T-cell (primary cell): Measurements from ENCODE around the gene SPON1. TPM values are rescaled to one million over a fixed set of nuclear protein-coding genes. Genes with fewer than 3 reads are reported as not detected.

Source experiments
- ATAC-seq, 4 experiments: fragments of 200-7000 bp in 3 of 4; fragments of 150-1000 bp in 1 of 4; cut with Tn5 transposase; replicated peaks in 1 of 4; 1 replicate in 3 of 4; 2 replicates in 1 of 4; pipeline ENCODE4 v1.10.0; 2021; ENCODE audit warnings: moderate library complexity in 3 of 4, mild to moderate bottlenecking in 2 of 4, moderate number of reproducible peaks in 1 of 4
- CTCF ChIA-PET, 2 donors: fragments of 300-600 bp; sonication (Branson Sonifier 250); formaldehyde crosslinking; loops; one replicate each; lab custom pipeline; 2022; ENCODE audit warnings: antibody characterized with exemption in 2 of 2; lab: Charles Lee
- POLR2A ChIA-PET, 2 donors: fragments of 300-600 bp; sonication (Branson Sonifier 250); formaldehyde crosslinking; loops; one replicate each; lab custom pipeline; 2022; ENCODE audit warnings: antibody characterized with exemption in 2 of 2; lab: Charles Lee
- DNase-seq, 35 experiments: peaks; one replicate each; pipeline versions ENCODE4 v3.0.0 to v3.0.0-alpha.2; 2013 to 2023
- H3K27ac ChIP-seq: one replicate; pipeline ENCODE4 v1.5.1; 2013; ENCODE audit warnings: low read length
- H3K27me3 ChIP-seq, 2 experiments: replicated peaks in 1 of 2; 1 replicate in 1 of 2; 2 replicates in 1 of 2; pipeline versions ENCODE4 v1.6.1 to v1.7.0; 2013; ENCODE audit warnings: low read length in 1 of 2, mixed read lengths in 1 of 2; ENCODE audit not compliant: control insufficient read depth in 2 of 2, insufficient read depth in 2 of 2; ENCODE audit errors: extremely low read depth in 1 of 2
- H3K36me3 ChIP-seq, 2 donors: 1 replicate in 1 of 2; 2 replicates in 1 of 2; pipeline versions ENCODE4 v1.6.1 to v1.7.0; 2013; ENCODE audit warnings: low read length in 1 of 2; ENCODE audit not compliant: control insufficient read depth in 2 of 2, insufficient read depth in 1 of 2; ENCODE audit errors: extremely low read depth in 1 of 2
- H3K4me1 ChIP-seq, 2 experiments: 1 replicate in 1 of 2; 2 replicates in 1 of 2; pipeline versions ENCODE4 v1.6.1 to v1.7.0; 2013; ENCODE audit warnings: low read length in 2 of 2, mixed read lengths in 1 of 2; ENCODE audit not compliant: insufficient read depth in 2 of 2, control insufficient read depth in 1 of 2; ENCODE audit errors: extremely low read depth in 1 of 2
- H3K4me3 ChIP-seq, 2 donors: 1 replicate in 1 of 2; 2 replicates in 1 of 2; pipeline versions ENCODE4 v1.5.1 to v1.7.0; 2013; ENCODE audit warnings: mild to moderate bottlenecking in 2 of 2, low read length in 1 of 2, moderate library complexity in 1 of 2; ENCODE audit not compliant: control insufficient read depth in 1 of 2; ENCODE audit errors: extremely low read depth in 1 of 2
- H3K9me3 ChIP-seq: 2 replicates; pipeline ENCODE4 v1.7.0; 2013
- H3K27ac Mint-ChIP-seq, 2 donors: one replicate each; pipeline ENCODE4 v1.8.0; 2020 to 2021; ENCODE audit warnings: mild to moderate bottlenecking in 2 of 2, mixed read lengths in 2 of 2
- H3K27me3 Mint-ChIP-seq, 2 donors: one replicate each; pipeline ENCODE4 v1.8.0; 2021 to 2022; ENCODE audit warnings: mixed read lengths in 2 of 2
- H3K36me3 Mint-ChIP-seq: one replicate; pipeline ENCODE4 v1.8.0; 2021; ENCODE audit warnings: mixed read lengths
- H3K4me1 Mint-ChIP-seq, 3 donors: one replicate each; pipeline ENCODE4 v1.8.0; 2020 to 2022; ENCODE audit warnings: mixed read lengths in 3 of 3, mild to moderate bottlenecking in 1 of 3
- H3K4me3 Mint-ChIP-seq, 3 donors: one replicate each; pipeline ENCODE4 v1.8.0; 2020 to 2022; ENCODE audit warnings: mild to moderate bottlenecking in 3 of 3, mixed read lengths in 3 of 3, moderate library complexity in 3 of 3
- H3K9me3 Mint-ChIP-seq, 3 donors: one replicate each; pipeline ENCODE4 v1.8.0; 2020 to 2022; ENCODE audit warnings: mixed read lengths in 3 of 3
- WGBS: methylation state at CpG from one replicate; pipeline ENCODE4 v1.1.5; 2013; ENCODE audit warnings: missing lambda C conversion rate; ENCODE audit not compliant: insufficient coverage; 5-methylcytosine and 5-hydroxymethylcytosine counted together
- total RNA-seq, 35 experiments: library from RNA in 6 of 35; stranded (reverse) in 6 of 35; fragments of 120-200 nt in 1 of 35; gene quantifications; one replicate each; pipeline versions ENCODE4 v1.2.1 to v1.2.4 and lab custom pipeline; 2013 to 2026

Gene SPON1
- total RNA-seq, 5 donors from 2014 or later (not counting 1 experiment from before 2014, with no cell fraction given): 1.0 to 38.2 (median 28.8) TPM

- Histone ChIP-seq H3K27me3 (no peaks in the 10 kb centered on the region), H3K36me3 (no peaks in the 10 kb centered on the region), H3K27ac (no peak overlapping the region), H3K9me3 (no peaks in the 10 kb centered on the region), H3K4me1 (peaks cover 18 to 34% of the 10 kb centered on the region in 2 experiments), H3K4me3 (no peak overlapping the region)
- ChIA-PET CTCF (interaction anchor here in 1 of 2 donors (0.6 kb wide), 1 partner anchor 13 kb away, joined by 3 read pairs; no protein-coding TSS in a partner anchor), POLR2A (interaction anchor here (0.6 to 0.9 kb wide), 2 partner anchors 9 to 19 kb away, joined by 3 read pairs; no protein-coding TSS in a partner anchor)
- no peaks in the 10 kb centered on the region for H3K27me3 Mint-ChIP-seq
- H3K4me1 Mint-ChIP-seq: peaks cover 45 to 55% (median 53%) of the 10 kb centered on the region in 3 donors
- H3K9me3 Mint-ChIP-seq: no peaks in the 10 kb centered on the region
- DNase-seq (no peak), ATAC-seq (no peak)
- no CpG with 5 or more reads among the region's 3 CpGs for WGBS
- H3K4me3 Mint-ChIP-seq: no peak overlapping the region
- no peak overlapping the region for H3K27ac Mint-ChIP-seq
- H3K36me3 Mint-ChIP-seq: no peaks in the 10 kb centered on the region
These were observed 17.6 kb upstream of the SPON1 start for GRCh38 chr11:13944911-13945425.

DNA sequence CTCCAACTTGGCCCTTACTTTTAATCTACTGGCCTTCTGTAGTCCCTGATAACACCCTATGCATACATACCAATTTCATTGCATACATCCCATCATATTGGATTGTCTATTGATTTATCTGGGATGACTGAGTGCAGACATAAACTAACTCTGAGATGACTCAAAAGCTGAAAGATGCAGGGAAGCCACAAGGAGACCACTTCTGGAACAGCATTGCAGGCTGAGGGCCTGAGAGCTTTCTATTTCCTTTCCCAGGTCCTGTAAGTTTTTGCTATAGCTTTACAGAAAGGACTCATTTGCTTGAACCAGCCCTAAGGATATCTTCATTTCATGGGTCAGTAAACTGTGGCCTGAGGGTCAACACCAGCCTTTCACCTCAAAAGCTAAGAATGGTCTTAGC, 15.1 kb upstream of the SPON1 start:
- POLR2A ChIA-PET: interaction anchor here in 1 of 2 donors (1.1 kb wide), 1 partner anchor 21 kb away, joined by 10 read pairs; no protein-coding TSS in a partner anchor
- H3K27ac Mint-ChIP-seq: no peak overlapping the region
- peaks cover 0 to 10% of the 10 kb centered on the region in 2 experiments for H3K4me1 ChIP-seq
- no peaks in the 10 kb centered on the region for H3K9me3 ChIP-seq
- H3K4me3 Mint-ChIP-seq: no peak overlapping the region
- DNase-seq (no peak), ATAC-seq (no peak)
- CTCF ChIA-PET: interaction anchor here (0.9 to 1.3 kb wide), 5 partner anchors 10 to 111 kb away, joined by 3 to 15 read pairs (median 3); no protein-coding TSS in a partner anchor
- H3K36me3 Mint-ChIP-seq: no peaks in the 10 kb centered on the region
- H3K27me3 ChIP-seq: no peaks in the 10 kb centered on the region
- H3K9me3 Mint-ChIP-seq: no peaks in the 10 kb centered on the region
- peaks cover 26 to 36% (median 35%) of the 10 kb centered on the region in 3 donors for H3K4me1 Mint-ChIP-seq
- H3K27me3 Mint-ChIP-seq: no peaks in the 10 kb centered on the region
- no peak overlapping the region for H3K27ac ChIP-seq
- H3K4me3 ChIP-seq: no peak overlapping the region
- no peaks in the 10 kb centered on the region for H3K36me3 ChIP-seq

DNA sequence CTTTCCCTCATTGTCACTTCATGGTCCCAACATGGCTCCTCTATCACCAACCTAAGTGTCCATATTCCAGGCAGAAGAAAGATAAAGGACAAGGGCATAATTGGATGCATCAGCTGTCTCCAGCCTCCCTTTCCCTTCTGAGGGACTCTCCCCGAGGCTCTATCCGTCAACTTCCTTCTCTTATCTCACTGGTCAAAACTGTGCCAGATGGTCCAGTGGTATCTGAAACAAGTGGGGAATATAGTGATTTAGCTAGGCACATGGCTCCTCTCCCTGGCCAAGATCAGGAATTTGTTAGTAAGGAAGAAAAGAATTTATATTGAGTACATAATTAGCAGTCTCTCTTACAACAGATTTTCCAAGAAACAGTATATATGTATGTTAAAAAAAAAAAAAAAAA, 12.6 kb upstream of the SPON1 start:
- Mint-ChIP-seq H3K9me3 (no peaks in the 10 kb centered on the region), H3K36me3 (no peaks in the 10 kb centered on the region), H3K4me1 (peaks cover 15 to 22% (median 20%) of the 10 kb centered on the region in 3 donors), H3K4me3 (no peak overlapping the region), H3K27me3 (no peaks in the 10 kb centered on the region), H3K27ac (no peak overlapping the region)
- Histone ChIP-seq H3K9me3 (no peaks in the 10 kb centered on the region), H3K27ac (no peak overlapping the region), H3K4me3 (no peak overlapping the region), H3K27me3 (no peaks in the 10 kb centered on the region), H3K4me1 (no peaks in the 10 kb centered on the region), H3K36me3 (no peaks in the 10 kb centered on the region)
- DNase-seq: no peak
- POLR2A ChIA-PET: no interaction called here
- no CpG with 5 or more reads among the region's 2 CpGs for WGBS
- CTCF ChIA-PET: interaction anchor here in 1 of 2 donors (1.0 kb wide), 1 partner anchor 18 kb away, joined by 3 read pairs; no protein-coding TSS in a partner anchor
- ATAC-seq: no peak

GRCh38 chr11:13952221-13952620, 10.3 kb upstream of the SPON1 start:
- no peaks in the 10 kb centered on the region for H3K36me3 ChIP-seq
- Mint-ChIP-seq H3K27me3 (no peaks in the 10 kb centered on the region), H3K27ac (peak overlapping the region in 1 of 2 donors; percentile 12), H3K9me3 (no peaks in the 10 kb centered on the region), H3K36me3 (no peaks in the 10 kb centered on the region), H3K4me3 (no peak overlapping the region), H3K4me1 (peaks cover 14 to 18% (median 15%) of the 10 kb centered on the region in 3 donors)
- POLR2A ChIA-PET: no interaction called here
- H3K27me3 ChIP-seq: peaks cover 0 to 2% of the 10 kb centered on the region in 2 experiments
- CTCF ChIA-PET: interaction anchor here (0.8 to 2.6 kb wide), 5 partner anchors 83 to 197 kb away, joined by 3 to 9 read pairs (median 6); no protein-coding TSS in a partner anchor
- ATAC-seq (no peak), DNase-seq (no peak)
- H3K9me3 ChIP-seq: no peaks in the 10 kb centered on the region
- H3K4me1 ChIP-seq: peaks cover 0 to 3% of the 10 kb centered on the region in 2 experiments
- WGBS: no CpG with 5 or more reads among the region's 1 CpG
- no peak overlapping the region for H3K4me3 ChIP-seq
- no peak overlapping the region for H3K27ac ChIP-seq

DNA sequence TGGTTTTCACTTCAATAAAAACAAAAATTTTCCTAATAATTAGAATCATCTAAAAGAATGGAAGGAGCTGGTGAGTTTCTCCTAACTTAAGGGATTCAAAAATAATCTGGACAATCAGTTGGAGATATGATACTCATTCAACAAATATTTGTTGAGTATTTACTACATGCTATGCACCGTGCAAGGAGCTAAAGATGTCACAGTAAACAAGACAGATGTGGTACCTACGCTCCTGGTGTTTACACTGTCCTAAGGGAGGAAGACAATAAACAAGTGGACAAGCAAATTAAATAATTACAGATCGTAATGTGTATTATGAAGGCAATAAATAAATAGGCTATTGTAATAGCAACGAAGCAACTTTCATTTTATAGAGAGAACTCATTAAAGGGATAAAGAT, 9.9 kb upstream of the SPON1 start:
- 100% methylated on average over 1 of the region's 4 CpGs for WGBS
- Mint-ChIP-seq H3K4me1 (peaks cover 10 to 14% (median 12%) of the 10 kb centered on the region in 3 donors), H3K36me3 (no peaks in the 10 kb centered on the region), H3K27me3 (no peaks in the 10 kb centered on the region), H3K4me3 (no peak overlapping the region), H3K9me3 (no peaks in the 10 kb centered on the region), H3K27ac (no peak overlapping the region)
- Histone ChIP-seq H3K9me3 (no peaks in the 10 kb centered on the region), H3K36me3 (no peaks in the 10 kb centered on the region), H3K4me3 (no peak overlapping the region), H3K4me1 (peaks cover 0 to 3% of the 10 kb centered on the region in 2 experiments), H3K27ac (no peak overlapping the region), H3K27me3 (peaks cover 0 to 2% of the 10 kb centered on the region in 2 experiments)
- DNase-seq (no peak), ATAC-seq (no peak)
- ChIA-PET POLR2A (no interaction called here), CTCF (interaction anchor here (0.8 to 2.6 kb wide), 6 partner anchors 84 to 197 kb away, joined by 3 to 9 read pairs (median 6); no protein-coding TSS in a partner anchor)

DNA sequence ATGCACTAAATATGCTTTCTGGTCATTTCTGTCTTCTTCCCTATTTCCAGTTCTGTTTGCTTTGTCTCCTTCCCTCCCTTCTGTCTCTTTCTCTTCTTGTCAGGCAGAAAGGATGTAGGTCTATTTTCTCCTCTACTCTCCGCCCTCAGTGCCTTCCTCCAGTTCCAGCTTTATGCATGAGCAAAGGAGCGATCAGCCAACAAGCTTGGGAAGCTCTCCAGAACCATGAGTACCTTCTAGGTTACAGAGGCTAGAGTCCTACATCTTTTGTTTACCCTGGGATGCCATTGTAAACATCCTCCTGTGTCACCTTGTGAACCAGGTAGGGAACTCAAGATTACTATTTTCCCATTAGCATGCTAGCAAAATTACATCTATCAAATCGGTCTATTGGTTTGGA, 7.9 kb upstream of the SPON1 start:
- Mint-ChIP-seq H3K27me3 (peaks cover 6 to 7% of the 10 kb centered on the region in 2 donors), H3K36me3 (no peaks in the 10 kb centered on the region), H3K4me3 (no peak overlapping the region), H3K4me1 (peaks cover 0 to 3% (median 3%) of the 10 kb centered on the region in 3 donors), H3K27ac (no peak overlapping the region), H3K9me3 (no peaks in the 10 kb centered on the region)
- Histone ChIP-seq H3K27ac (no peak overlapping the region), H3K36me3 (no peaks in the 10 kb centered on the region), H3K4me3 (no peak overlapping the region), H3K4me1 (peaks cover 0 to 3% of the 10 kb centered on the region in 2 experiments), H3K27me3 (peaks cover 0 to 2% of the 10 kb centered on the region in 2 experiments), H3K9me3 (no peaks in the 10 kb centered on the region)
- POLR2A ChIA-PET: interaction anchor here in 1 of 2 donors (1.1 kb wide), 1 partner anchor 9 kb away, joined by 3 read pairs; no protein-coding TSS in a partner anchor
- ATAC-seq (no peak), DNase-seq (no peak)
- 90% methylated on average over 2 of the region's 3 CpGs for WGBS
- CTCF ChIA-PET: interaction anchor here (0.7 to 3.9 kb wide), 9 partner anchors 10 to 501 kb away, joined by 3 to 34 read pairs (median 4); no protein-coding TSS in a partner anchor
